Ovary (tissue), 3 donors: Measurements from ENCODE around the gene KIF14.

Source experiments
- CTCF ChIP-seq, 3 donors: fragments of 450-650 bp in 2 of 3; fragments of 200-600 bp in 1 of 3; IDR thresholded peaks; one replicate each; pipeline versions ENCODE4 v1.5.1 to v1.8.0; 2016 to 2022; ENCODE audit warnings: antibody characterized with exemption in 3 of 3, mild to moderate bottlenecking in 1 of 3
- EP300 ChIP-seq: sonication (generic); formaldehyde crosslinking; IDR thresholded peaks from one replicate; pipeline ENCODE4 v1.6.1; 2017; ENCODE audit warnings: antibody characterized with exemption
- POLR2A ChIP-seq: fragments of 450-650 bp; IDR thresholded peaks from one replicate; pipeline ENCODE4 v1.6.1; 2017; ENCODE audit warnings: antibody characterized with exemption, mild to moderate bottlenecking, moderate library complexity
- donor health status: DM: no; HTN: no; CAD: no.

GRCh38 chr1:200619894-200620272 is 668 bp downstream of the KIF14 start:
- no peak for TF ChIP-seq CTCF (IDR thresholded peaks at IDR 0.05)
- TF ChIP-seq POLR2A, result no peak
- TF ChIP-seq EP300, result no peak
